Left lung (tissue), 10 donors: ENCODE results near the gene FTSJ1. TPM values are rescaled to one million over a fixed set of nuclear protein-coding genes. Genes with fewer than 3 reads are reported as not detected.

Experiments used
- ATAC-seq: fragments of 200-7000 bp; cut with Tn5 transposase; one replicate; pipeline ENCODE4 v1.9.1; 2020; ENCODE audit warnings: moderate library complexity
- DNase-seq, 4 donors: peaks; one replicate each; pipeline ENCODE4 v3.0.0-alpha.2; 2013 to 2020
- H3K27ac ChIP-seq, 2 donors: fragments of 200-600 bp; sonication (generic) in 1 of 2; one replicate each; pipeline versions ENCODE4 v1.5.0 to v1.8.0; 2020 to 2021
- H3K27me3 ChIP-seq, 2 donors: fragments of 200-600 bp; sonication (generic) in 1 of 2; one replicate each; pipeline versions ENCODE4 v1.5.0 to v1.8.0; 2020 to 2021
- H3K36me3 ChIP-seq, 2 donors: fragments of 200-600 bp; sonication (generic) in 1 of 2; one replicate each; pipeline versions ENCODE4 v1.5.0 to v1.8.0; 2020 to 2021
- H3K4me1 ChIP-seq, 2 donors: fragments of 200-600 bp; one replicate each; pipeline ENCODE4 v1.8.0; 2021
- H3K4me3 ChIP-seq, 2 donors: fragments of 200-600 bp; sonication (generic) in 1 of 2; one replicate each; pipeline versions ENCODE4 v1.5.0 to v1.8.0; 2020 to 2021; ENCODE audit warnings: mild to moderate bottlenecking in 1 of 2
- H3K9me3 ChIP-seq, 2 donors: fragments of 200-600 bp; sonication (generic) in 1 of 2; one replicate each; pipeline versions ENCODE4 v1.5.0 to v1.8.0; 2020 to 2021
- CTCF ChIP-seq, 2 donors: fragments of 200-600 bp; sonication (generic) in 1 of 2; IDR thresholded peaks; one replicate each; pipeline versions ENCODE4 v1.5.0 to v1.8.0; 2021; ENCODE audit warnings: antibody characterized with exemption in 2 of 2
- intact Hi-C, 2 donors: fragments of 100-400 bp; cut with DNase I; formaldehyde crosslinking; loops; one replicate each; pipeline versions ENCODE4 v1.11.2 to v1.14.2; 2022
- polyA plus RNA-seq, 6 donors: library from polyadenylated mRNA; unstranded; fragments of 120-200 nt; gene quantifications; one replicate each; pipeline ENCODE4 v1.2.1, GENCODE V29; 2013; ENCODE audit not compliant: insufficient read length in 6 of 6
- total RNA-seq, 2 donors: library from RNA; stranded (reverse); fragmentation: NEBNext Ultra II Directional; extraction: Animal tissue kit (Norgen Biotek cat#: 25700); gene quantifications; one replicate each; pipeline ENCODE4 v1.2.1, GENCODE V29; 2021
- donor health status: DM: no; HTN: yes; CAD: no.
- donor health status: DM: no; HTN: no; CAD: no.

Gene FTSJ1
- total and polyA plus RNA-seq, 8 donors = 33.7 to 46.6 (median 38.8) TPM

GRCh38 chrX:48471504-48471903 is 4.5 kb upstream of the FTSJ1 start:
- Histone ChIP-seq H3K9me3 (no peaks in the 10 kb centered on the region), H3K4me3 (no peak overlapping the region), H3K27ac (no peak overlapping the region), H3K4me1 (no peaks in the 10 kb centered on the region), H3K27me3 (no peaks in the 10 kb centered on the region), H3K36me3 (no peaks in the 10 kb centered on the region)
- no peak for ATAC-seq
- no peak for TF ChIP-seq CTCF (IDR thresholded peaks at IDR 0.05)
- intact Hi-C loops = no loop called here
- no peak for DNase-seq

- H3K4me3 ChIP-seq = no peak overlapping the region
- no peak for ATAC-seq
- TF ChIP-seq CTCF (IDR thresholded peaks at IDR 0.05) = no peak
- no peaks in the 10 kb centered on the region for H3K4me1 ChIP-seq
- intact Hi-C loops = no loop called here
- H3K27ac ChIP-seq = no peak overlapping the region
- H3K27me3 ChIP-seq = no peaks in the 10 kb centered on the region
- H3K9me3 ChIP-seq = no peaks in the 10 kb centered on the region
- H3K36me3 ChIP-seq = no peaks in the 10 kb centered on the region
- no peak for DNase-seq
These were observed 3.8 kb upstream of the FTSJ1 start for GRCh38 chrX:48472225-48472624.

GRCh38 chrX:48472851-48473703 is 2.9 kb upstream of the FTSJ1 start:
- H3K4me1 ChIP-seq = no peaks in the 10 kb centered on the region
- ATAC-seq (no peak), DNase-seq (no peak)
- intact Hi-C loops = no loop called here
- H3K9me3 ChIP-seq = no peaks in the 10 kb centered on the region
- TF ChIP-seq CTCF (IDR thresholded peaks at IDR 0.05) = no peak
- no peaks in the 10 kb centered on the region for H3K36me3 ChIP-seq
- H3K27ac ChIP-seq = no peak overlapping the region
- H3K27me3 ChIP-seq = no peaks in the 10 kb centered on the region
- no peak overlapping the region for H3K4me3 ChIP-seq

DNA sequence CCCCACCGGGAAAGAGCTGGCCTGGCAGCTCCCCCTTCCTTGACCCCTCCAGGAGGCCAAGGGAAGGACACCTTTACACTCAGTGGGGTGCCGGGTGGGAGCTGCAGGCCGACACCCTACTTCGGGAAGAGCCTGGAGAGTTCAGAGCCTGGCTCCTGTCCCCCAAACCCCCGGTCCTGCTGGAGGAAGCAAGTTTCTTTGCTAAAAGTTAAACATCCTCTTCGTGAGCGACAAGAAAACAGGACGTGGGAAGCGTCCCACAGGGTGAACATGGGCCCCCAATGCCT is 2.4 kb upstream of the FTSJ1 start:
- H3K4me1 ChIP-seq = no peaks in the 10 kb centered on the region
- no peak for TF ChIP-seq CTCF (IDR thresholded peaks at IDR 0.05)
- DNase-seq (no peak), ATAC-seq (no peak)
- H3K27me3 ChIP-seq = no peaks in the 10 kb centered on the region
- intact Hi-C loops = no loop called here
- H3K4me3 ChIP-seq = no peak overlapping the region
- no peaks in the 10 kb centered on the region for H3K9me3 ChIP-seq
- H3K36me3 ChIP-seq = peaks cover 0 to 4% of the 10 kb centered on the region in 2 donors
- H3K27ac ChIP-seq = no peak overlapping the region

DNA sequence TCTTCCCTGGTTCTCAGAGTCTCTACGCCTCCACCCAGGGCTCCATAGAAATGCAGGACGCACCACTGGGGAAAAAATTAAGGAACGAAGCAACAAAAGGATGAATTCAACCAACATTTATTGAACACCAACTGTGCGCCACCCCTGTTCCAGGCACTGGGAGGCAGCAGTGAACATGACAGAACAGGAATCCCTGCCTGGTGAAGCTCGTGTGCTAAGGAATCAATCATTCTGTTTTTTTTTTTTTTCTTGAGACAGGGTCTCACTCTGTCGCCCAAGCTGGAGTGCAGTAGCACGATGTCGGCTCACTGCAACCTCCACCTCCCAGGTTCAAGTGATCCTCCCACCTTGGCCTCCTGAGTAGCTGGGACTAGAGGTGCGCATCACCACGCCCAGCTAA is 1.9 kb upstream of the FTSJ1 start:
- H3K9me3 ChIP-seq = no peaks in the 10 kb centered on the region
- H3K27ac ChIP-seq = no peak overlapping the region
- DNase-seq = no peak
- no peaks in the 10 kb centered on the region for H3K27me3 ChIP-seq
- H3K4me3 ChIP-seq = no peak overlapping the region
- TF ChIP-seq CTCF (IDR thresholded peaks at IDR 0.05) = no peak
- H3K4me1 ChIP-seq = no peaks in the 10 kb centered on the region
- ATAC-seq = no peak
- H3K36me3 ChIP-seq = peaks cover 0 to 6% of the 10 kb centered on the region in 2 donors
- intact Hi-C loops = no loop called here
